HCT116 (cell line): ENCODE data around the gene LCP1.

Experiments
- CEBPB ChIP-seq: IDR thresholded peaks from 2 replicates; pipeline ENCODE4 v1.6.1; 2012; ENCODE audit warnings: low read depth
- EZH2 ChIP-seq: fragments of 200-600 bp; sonication (generic); IDR thresholded peaks from 2 replicates; pipeline ENCODE4 v1.6.1; 2017; ENCODE audit warnings: antibody characterized with exemption, mixed run types
- FOSL1 ChIP-seq: IDR thresholded peaks from 2 replicates; pipeline ENCODE4 v1.6.1; 2012; ENCODE audit warnings: low read depth
- POLR2A ChIP-seq: IDR thresholded peaks from 2 replicates; pipeline ENCODE4 v1.7.0; 2011; ENCODE audit warnings: borderline replicate concordance; ENCODE audit not compliant: insufficient read depth, insufficient read length; ENCODE audit errors: extremely low read depth
- SRF ChIP-seq: IDR thresholded peaks from 2 replicates; pipeline ENCODE4 v1.6.1; 2012; ENCODE audit warnings: low read depth
- TCF7L2 ChIP-seq: IDR thresholded peaks from 2 replicates; pipeline ENCODE4 v1.7.0; 2011; ENCODE audit warnings: borderline replicate concordance, inconsistent platforms; ENCODE audit not compliant: insufficient read depth, insufficient read length; ENCODE audit errors: extremely low read depth
- TF ChIP-seq, protein P1 (sequence below), 3 experiments: fragments of 200-600 bp in 1 of 3; sonication (generic) in 1 of 3; IDR thresholded peaks in 2 of 3; conservative IDR thresholded peaks in 1 of 3; 2 replicates each; pipeline ENCODE4 v1.5.1; 2012 to 2017; ENCODE audit warnings: low read depth in 2 of 3, low read length in 2 of 3, antibody characterized with exemption in 1 of 3, borderline replicate concordance in 1 of 3, control low read depth in 1 of 3, mild to moderate bottlenecking in 1 of 3, mixed read lengths in 1 of 3, mixed run types in 1 of 3, moderate library complexity in 1 of 3; ENCODE audit not compliant: insufficient read depth in 1 of 3

DNA sequence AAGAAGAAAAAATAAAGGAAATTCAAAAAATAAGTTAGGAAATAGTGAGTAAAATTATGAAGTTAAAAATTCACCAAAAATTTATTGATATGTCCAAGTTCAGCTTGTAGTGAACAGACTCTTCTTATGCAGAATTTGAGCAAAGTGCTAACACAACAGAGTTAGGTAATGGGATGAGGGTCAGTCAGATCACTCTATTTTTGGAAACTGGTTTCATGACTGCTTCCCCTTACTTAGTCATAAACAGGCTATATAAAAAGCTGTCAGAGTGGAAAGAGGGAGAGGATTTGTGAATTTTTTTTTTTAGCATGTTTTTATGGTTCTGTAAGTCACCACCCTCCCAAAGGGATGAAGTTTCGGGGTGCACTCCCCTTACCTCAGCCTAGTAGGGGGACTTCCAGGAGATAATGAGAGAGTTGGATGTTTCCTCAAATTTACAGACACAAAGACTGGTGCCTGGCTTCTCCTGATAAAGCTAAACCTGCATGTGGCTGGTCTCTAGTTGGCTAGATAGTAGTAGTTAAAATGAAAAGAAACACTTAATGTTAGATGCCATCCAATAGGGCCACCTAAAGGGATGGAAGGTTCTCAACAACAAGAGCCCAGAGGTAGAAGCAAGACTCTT is 81.7 kb downstream of the LCP1 start:
- TF ChIP-seq TCF7L2: no peak
- TF ChIP-seq, protein P1, sequence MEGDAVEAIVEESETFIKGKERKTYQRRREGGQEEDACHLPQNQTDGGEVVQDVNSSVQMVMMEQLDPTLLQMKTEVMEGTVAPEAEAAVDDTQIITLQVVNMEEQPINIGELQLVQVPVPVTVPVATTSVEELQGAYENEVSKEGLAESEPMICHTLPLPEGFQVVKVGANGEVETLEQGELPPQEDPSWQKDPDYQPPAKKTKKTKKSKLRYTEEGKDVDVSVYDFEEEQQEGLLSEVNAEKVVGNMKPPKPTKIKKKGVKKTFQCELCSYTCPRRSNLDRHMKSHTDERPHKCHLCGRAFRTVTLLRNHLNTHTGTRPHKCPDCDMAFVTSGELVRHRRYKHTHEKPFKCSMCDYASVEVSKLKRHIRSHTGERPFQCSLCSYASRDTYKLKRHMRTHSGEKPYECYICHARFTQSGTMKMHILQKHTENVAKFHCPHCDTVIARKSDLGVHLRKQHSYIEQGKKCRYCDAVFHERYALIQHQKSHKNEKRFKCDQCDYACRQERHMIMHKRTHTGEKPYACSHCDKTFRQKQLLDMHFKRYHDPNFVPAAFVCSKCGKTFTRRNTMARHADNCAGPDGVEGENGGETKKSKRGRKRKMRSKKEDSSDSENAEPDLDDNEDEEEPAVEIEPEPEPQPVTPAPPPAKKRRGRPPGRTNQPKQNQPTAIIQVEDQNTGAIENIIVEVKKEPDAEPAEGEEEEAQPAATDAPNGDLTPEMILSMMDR (IDR thresholded peaks at IDR 0.05 in 2 of 3, conservative IDR thresholded peaks at IDR 0.05 in 1 of 3; ENCODE audit: borderline replicate concordance in 1 of 3, insufficient read depth in 1 of 3, low read depth in 2 of 3, low read length in 2 of 3): no peak
- TF ChIP-seq SRF: no peak
- TF ChIP-seq CEBPB: no peak
- no peak for TF ChIP-seq FOSL1
- TF ChIP-seq POLR2A: no peak
- no peak for TF ChIP-seq EZH2
